NCI-H524 treated with DMSO at 0.1 percent for 48 hours (cell line): ENCODE data around the gene CNDP1.

Experiments used
- DNase-seq: peaks from one replicate; lab custom pipeline; 2025; lab: John Stamatoyannopoulos, UW

The CNDP1 gene

DNA sequence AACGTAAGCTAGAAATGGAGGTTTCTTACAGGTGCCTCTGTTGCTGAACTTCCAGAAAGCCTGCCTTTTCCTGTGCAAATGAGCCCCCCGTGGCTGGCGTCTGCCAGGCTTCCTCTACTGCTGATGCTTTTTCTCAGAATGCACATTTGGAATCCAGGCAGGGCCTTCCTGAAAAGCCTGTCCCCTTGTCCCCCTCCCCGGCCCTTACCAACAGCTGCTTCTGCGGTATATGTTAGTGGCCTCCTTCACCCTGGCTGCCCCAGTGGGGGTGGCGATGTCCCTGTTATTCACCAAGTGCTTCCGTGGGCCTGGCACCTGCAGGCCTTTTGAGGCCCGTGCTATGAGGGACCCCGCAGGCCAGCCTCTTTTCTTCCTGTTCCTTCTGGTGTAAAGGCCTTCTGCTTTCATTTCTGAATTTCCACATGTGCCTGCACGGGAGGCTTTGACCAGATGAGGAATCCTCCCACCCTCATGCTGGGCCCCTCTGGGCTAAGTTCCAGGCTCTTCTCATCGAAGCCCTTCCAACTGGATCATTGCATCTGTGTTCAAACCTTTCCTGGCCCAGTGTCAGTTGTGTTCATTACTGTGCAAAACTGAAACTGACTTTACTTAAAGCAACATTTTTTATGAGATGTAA, 27.7 kb upstream of the CNDP1 start:
- DNase-seq = no peak

DNA sequence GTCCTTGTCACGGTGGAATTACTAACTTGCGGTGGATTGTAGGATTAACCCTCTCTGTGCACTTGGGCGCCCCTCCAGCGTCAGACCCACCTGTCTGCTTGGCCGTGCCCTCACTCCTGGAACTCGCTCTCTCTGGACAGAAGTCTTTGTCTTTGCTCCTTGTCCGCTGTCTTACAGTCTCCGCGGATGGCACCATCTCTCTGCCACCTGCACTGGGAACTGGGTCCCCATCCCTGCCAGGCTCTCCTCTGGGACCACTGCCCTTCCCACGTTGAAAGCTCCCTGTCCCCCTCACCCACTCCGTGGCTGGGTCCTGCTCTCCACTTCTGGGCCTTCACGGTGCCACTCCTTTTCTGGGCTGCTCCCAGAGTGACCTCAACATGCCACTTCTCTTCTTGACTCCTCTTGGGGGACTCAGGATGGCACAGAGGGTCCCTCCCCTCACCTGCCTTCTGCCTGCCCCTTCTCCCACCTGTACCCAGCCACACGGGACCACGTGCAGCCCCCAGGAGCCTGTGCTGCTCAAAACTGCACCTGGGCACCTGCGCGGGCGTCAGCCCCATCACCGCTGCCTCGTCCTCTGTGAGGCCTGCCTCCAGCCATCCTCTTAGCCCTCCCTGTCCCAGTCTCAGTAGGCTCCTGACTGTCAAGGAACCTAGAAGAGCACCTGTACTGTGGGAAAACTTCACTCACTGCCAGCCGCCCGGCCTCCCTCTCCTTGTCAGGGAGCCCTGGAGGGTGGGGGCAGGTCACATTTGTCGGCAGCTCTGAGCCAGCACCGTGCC, 27.0 kb upstream of the CNDP1 start:
- DNase-seq = no peak

DNA sequence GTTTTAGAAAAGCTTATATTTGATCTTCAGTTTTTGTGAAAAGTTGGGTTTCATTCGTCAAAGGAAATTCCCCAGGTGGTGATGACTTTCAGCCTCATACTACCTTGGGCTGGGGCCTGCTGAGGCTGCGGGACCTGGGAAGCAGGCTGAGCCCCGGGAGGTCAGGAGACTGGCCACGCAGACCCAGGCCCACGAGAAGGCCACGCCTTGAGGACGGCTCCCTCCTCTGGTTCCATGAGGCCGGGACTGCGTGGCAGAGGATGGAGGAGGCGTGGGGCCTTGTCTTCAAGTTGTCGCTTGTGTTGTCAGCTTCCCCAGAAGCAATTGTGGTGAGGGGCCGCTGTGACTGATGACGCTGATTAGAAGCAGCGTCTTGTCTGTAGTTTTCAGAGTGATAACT, 26.4 kb upstream of the CNDP1 start:
- no peak for DNase-seq

DNA sequence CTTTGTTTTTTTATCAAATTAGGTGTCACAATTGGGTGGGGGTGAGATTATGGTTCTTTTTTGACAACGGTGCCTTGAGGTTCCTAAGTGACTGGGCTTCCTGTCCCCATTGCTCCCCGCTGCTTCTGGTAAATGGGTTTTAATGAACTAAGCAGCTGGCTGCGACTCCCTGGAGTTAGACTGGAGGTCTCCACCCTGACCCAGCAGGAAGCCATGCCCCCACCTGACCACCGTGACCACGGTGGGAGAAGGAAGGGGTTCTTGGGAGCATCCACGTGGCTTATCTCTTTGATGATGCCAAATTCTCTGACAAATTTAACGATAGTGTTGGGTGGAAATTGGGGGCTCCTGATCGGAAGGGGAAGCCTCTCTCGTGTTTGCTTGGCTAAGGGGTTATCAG, 25.9 kb upstream of the CNDP1 start:
- DNase-seq = no peak

DNA sequence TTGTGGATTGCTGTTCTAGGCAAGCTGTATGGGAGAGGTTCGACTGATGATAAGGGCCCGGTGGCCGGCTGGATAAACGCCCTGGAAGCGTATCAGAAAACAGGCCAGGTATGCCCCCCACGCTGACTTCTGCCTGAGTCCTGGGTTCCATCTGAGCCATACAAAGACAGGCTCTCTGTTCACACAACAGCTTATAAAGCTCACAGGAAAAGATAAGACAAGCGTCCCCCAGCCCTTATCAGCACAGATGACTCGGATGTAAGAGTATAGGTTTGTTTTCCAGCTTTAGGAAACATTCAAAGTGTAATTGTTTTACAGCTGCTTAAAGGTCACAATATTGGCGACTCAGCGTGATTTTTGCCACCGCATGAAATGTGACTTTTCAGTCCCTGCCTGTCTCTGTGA, 25.5 kb upstream of the CNDP1 start:
- DNase-seq = no peak

DNA sequence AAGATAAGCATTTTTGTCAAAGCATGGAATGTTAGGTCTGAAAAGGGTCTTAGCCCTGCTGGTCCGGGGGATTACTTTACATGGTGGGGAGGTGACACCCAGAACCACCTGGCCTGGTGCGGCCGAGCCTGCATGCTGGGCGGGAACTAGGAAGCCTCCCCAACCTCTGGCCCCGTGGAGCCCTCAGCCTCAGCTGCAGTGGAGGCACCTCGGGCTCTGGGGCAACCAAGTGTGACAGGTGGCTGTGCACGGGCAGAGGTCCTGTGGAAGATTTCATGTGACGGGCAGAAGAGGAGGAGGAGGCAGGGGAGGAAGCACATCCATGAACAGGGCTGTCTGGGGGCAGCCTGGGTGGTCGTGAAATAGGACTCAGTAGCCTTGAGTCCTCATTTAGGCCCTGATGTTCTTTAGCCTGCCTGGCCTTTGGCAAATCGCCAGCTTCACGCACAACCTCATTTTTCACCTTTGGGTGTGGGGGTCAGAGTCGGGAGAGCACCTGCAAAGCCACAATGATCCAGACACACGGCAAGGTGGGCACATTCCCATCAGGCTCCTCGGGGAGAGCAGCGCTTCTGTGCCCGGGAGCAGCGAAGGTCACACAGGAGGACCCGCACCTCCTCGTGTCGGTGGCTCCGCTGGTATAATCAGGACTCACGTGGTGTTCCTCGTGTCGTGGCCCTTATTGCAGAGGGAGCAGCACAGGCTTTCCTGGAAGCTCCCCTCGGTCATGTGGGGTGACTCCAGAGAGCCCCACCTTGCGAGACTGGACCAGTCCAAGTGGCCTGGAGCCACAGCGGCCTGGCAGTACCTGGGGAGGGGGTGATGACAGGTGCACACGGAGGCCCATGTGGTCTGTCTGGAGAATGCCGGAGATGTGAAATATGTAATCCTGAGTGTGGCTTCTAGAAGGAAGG, 24.2 kb upstream of the CNDP1 start:
- DNase-seq = no peak

DNA sequence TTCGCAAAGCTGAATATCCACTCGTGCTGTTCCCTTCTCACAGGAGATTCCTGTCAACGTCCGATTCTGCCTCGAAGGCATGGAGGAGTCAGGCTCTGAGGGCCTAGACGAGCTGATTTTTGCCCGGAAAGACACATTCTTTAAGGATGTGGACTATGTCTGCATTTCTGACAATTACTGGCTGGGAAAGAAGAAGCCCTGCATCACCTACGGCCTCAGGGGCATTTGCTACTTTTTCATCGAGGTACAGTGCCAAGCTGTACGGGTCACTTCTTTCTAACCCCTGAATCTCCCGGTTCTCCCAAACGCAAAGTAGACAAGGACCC, 23.6 kb upstream of the CNDP1 start:
- DNase-seq = no peak

DNA sequence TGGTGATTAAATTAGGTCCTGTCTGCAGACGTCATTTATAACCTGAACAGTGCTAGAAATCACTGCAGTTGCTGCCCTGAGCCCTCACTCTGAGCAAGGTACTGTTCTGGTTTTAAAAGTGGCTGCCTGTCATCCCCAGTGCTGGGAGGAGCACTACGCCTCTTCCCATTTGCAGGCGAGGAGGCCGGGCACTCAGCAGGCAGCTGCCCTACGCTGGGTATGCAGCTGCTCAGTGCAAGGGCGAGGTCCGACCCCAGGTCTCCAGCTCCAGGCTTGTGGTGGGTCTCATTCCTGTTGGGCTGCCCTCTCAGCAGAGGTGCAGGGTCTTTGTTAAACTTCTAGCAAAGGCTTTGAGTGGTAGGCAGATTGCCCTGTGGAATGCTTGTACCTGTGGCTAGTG, 22.5 kb upstream of the CNDP1 start:
- no peak for DNase-seq

DNA sequence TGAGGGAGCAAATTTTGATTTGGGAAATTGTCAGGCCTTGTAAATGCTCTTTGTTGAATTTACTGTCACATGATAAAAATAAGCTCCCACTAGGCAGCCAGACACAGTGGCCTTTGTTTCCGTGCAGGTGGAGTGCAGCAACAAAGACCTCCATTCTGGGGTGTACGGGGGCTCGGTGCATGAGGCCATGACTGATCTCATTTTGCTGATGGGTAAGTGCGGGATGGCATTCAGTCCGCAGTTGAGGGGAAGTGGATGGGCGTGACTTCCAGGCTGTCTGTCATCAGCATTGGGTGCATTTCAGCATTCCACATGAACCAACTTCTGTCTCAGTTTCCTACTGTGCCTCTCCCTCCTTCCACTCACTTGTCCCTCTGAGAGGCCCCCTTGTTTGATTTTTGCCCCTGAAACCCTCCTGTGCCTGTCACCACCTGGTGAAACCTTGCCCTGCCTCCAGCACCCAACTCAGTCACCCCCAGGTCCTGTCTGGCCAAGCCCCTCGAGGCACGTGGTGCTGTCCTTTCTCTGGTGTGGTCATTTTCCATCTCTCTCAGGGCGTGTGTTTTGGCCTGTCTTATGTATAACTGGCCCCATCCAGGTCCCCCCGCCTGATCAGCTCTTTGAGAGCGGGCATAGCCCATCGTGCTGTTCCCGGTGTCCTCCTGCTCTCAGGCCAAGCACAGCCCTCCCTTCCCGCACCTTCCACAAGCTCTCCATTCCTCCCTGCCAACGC, 21.8 kb upstream of the CNDP1 start:
- DNase-seq = no peak

DNA sequence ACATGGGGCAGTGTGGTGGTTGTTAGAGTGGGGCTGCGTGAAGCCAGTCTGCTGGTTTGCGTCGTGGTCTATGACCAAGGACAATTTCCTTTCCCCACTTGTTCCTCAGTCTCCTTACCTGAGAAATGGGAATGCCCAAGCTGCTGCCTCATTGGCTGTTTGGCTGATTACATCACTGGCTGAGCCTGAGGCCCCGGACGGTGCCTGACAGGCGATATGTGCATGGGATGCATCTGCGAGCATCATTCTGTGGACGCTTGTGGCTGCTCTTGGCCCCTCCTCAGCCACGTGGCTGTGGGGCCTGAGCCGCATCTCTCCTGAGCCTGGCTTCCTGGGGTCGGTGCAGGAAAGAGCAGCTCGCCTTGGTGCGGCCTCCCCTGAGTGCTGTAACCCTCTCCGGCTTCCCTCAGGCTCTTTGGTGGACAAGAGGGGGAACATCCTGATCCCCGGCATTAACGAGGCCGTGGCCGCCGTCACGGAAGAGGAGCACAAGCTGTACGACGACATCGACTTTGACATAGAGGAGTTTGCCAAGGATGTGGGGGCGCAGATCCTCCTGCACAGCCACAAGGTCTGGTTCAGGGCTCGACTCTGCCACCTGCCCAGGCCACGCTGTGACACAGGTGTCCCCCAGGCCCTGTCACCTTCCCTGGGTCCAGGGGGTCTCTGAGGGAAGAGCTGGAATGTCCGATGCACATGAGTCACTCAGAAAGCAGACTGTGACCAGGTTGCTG, 21.0 kb upstream of the CNDP1 start:
- no peak for DNase-seq

DNA sequence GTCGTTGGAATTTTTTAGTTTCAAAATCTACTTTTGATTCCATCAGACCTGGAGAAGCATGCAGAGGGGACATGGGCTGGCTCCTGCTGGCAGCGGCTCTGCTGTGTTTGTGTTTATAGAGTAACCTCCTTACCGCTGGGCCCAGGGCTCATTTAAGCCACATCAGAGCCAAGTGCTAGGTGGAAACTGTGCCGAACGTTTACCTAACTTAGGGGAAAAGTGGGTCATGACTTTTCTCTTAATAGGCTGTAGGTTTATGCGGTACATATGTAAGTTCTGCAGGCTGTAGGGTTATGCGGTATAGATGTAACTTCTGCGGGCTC, 20.5 kb upstream of the CNDP1 start:
- no peak for DNase-seq

DNA sequence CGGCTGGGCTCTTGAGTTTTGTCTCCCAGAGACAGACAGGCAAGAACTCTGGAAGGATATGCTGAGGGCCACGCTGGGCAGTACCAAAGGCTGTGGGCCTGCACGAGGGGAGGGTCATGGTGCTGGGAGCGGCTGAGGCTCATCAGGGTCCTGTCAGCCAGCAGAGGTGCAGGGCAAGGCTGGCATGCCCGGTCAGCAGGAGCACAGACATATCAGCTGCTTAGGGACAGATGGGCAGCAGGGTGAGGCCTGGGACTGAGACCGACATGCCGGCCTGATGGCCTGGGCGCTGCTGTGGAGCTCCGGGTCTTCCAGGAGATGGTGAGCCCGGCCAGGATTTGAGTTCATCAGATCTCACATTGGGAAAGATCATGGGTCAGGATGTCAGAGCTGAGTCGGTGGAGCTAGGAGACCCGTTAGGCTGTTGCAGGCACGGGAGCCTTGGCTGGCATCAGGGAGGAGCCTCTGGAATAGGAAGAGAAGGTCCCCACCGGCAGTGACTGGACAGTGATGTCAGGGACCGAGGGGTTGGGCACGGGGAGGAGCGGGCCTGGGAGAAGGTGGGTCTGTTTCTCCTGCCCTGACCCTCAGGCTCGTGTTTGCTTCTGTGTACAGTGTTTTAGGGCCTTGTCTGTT, 19.3 kb upstream of the CNDP1 start:
- no peak for DNase-seq

DNA sequence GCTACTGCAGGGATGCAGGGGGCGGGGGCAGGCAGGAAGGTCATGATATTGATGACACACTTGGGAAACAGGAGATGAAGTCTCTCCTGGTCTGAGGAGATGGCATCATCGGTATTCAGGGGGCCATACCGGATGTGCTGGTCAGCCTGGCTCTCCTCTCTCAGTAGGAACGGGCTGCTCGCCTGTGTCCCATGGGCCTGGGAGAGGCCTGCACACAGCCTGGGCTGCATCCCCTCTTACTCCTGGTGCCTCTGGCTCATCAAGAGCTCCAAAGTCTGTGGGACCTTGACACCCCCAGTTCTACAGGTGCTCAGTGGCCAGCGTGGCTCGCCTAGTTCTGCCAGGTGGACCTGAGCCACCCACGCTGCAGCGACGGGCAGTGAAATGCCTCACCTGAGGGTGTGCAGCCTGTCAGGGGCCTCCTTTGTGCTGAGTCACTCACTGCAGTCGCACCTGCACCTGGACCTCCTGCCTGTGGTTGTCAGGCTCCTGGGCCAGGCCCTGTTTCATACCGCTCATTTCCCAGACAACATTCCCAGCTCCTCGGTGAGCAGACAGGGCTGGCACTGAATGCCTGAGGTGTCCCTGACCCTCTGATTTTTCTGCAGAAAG, 18.6 kb upstream of the CNDP1 start:
- no peak for DNase-seq

DNA sequence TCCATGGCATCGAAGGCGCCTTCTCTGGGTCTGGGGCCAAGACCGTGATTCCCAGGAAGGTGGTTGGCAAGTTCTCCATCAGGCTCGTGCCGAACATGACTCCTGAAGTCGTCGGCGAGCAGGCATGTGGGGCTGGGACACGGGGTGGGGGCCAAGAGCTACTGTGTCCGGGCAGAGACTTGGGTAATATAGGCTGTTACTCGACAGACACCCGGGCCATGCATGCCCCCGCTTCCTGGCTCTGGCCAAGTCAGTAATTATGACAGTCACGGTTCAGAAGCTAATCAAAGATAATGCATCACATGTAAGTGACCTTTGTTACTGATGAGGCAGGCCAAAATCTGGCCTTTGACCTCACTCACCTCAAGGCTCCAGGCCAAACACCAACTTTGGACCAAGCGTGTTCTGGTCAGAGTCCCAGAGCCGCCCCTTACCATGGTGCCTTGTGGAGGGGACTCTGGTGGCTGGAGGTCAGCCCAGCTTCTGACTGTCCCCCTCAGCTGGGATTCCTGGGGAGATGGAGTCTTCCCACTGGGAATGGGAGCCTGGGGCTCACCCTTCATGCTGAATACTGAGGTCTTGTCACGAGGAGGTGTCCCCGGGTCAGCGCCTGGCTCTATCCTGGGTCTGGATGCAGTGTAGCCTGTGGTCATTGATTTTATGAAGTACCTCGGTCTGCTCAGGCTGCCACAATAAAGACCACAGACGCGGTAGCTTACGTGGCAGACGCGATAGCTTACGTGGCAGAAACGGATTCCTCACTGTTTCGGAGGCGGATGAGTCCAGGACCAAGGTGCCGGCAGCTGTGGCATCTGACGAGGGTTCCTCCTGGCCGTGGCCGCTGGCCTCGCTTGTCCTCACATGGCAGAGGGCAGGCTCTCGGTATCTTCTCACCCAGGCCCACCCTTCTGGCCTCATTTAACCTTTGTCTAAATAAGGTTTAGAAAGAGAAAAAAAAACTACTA, 17.7 kb upstream of the CNDP1 start:
- no peak for DNase-seq

DNA sequence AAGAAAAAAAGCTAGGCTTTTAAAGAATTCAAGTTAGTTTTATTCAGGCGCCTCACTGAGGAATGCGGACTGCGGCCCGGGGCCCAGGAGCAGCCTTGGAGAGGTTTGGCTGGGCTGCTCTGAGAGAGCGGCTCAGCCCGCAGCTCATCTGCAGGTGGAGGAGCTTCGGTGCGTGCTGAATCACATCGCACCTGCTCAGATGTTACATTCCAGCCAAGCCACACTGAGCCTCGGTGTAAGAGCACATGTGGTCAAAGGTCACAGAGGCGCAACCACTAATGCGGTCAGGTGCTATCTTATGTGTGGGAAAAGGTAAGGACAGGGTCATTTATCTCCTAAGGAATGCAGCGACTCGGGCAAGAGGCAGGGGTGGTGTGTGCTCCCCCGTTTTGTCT, 17.1 kb upstream of the CNDP1 start:
- DNase-seq = no peak

DNA sequence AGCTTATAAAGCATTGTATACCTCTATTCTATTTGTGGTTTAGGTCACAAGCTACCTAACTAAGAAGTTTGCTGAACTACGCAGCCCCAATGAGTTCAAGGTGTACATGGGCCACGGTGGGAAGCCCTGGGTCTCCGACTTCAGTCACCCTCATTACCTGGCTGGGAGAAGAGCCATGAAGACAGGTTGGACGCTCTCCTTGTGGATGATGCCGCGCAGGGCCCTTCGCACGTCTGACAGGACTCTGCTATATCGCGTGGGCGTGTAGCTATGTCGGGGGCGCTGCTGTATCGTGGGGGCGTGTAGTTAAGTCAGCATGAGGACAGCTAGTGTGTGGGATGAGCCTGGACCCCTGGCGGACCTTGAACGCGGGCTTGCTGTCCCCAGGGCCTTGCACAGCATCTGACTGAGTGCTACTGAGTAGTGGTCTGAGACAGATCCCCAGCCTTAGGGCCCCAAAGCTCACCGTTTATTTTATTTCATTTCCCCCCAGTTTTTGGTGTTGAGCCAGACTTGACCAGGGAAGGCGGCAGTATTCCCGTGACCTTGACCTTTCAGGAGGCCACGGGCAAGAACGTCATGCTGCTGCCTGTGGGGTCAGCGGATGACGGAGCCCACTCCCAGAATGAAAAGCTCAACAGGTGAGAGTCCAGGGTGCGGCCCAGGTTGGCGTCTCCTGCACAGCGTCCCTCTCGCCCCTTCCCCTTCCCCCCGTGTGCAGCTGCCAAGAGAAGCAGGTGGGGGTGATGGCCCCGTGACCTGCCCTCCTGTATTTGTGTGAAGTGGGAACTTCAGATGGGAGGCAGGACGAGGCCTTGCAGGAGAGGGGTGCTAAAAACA, 15.6 kb upstream of the CNDP1 start:
- no peak for DNase-seq

DNA sequence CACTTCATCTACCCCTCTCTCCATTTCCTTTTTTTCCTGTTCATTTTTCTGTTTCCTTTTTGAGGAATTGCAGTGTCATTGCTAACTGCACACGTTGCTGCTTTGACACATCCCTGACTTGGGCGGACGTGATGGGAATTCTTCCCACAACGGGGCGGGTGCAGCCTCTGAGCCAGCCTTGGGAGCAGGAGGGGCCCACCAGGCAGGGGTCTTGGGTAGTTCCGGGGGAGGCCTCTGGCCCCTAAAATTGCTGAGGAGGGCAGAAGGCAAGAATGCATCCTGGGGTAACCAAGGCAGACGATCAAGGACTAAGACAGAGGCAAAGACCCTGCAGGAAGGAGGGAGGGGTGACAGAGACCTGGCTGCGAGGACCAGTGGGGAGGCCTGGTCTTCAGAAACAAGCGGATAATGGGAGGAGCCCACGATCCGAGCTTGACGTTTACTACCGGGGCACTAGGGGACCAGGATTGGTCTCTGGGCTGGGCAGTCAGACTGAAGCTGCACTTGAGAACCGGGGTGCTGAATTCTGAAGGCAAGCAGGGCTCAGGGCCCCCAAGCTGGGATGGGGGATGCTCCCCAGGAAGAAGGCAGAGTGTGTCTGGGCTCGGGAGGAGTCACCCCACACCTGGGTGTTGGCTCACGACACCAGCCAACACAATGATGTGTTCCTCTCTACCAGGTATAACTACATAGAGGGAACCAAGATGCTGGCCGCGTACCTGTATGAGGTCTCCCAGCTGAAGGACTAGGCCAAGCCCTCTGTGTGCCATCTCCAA, 14.8 kb upstream of the CNDP1 start:
- DNase-seq = no peak
